Measurements from ENCODE around the gene ZNF213. TPM values are rescaled to one million over a fixed set of nuclear protein-coding genes. Genes with fewer than 3 reads are reported as not detected.

The ZNF213 gene
- total RNA-seq, 2 experiments from 2014 or later: 1.6 to 2.2 TPM

- peaks cover 64% of the 10 kb centered on the region for H3K4me1 Mint-ChIP-seq (ENCODE audit: low read depth)
Observed at GRCh38 chr16:3186946-3187690, 52.3 kb downstream of the ZNF213 start.

GRCh38 chr16:3187798-3188674 is 53.2 kb downstream of the ZNF213 start, which contains the start of gene OR1F1:
Gene OR1F1, plus strand, starts transcription at chr16:3188204.
- peaks cover 5% of the 10 kb centered on the region for H3K36me3 Mint-ChIP-seq (ENCODE audit: low read depth)
- intact Hi-C loops (cut with DNase I, micrococcal nuclease): loop anchor here (5.0 to 10.0 kb wide), 4 partner anchors 36 to 77 kb away; no protein-coding TSS in a partner anchor
- TF ChIP-seq CTCF (IDR thresholded peaks at IDR 0.05): no peak
- Histone ChIP-seq H3K27me3 (ENCODE audit: control insufficient read depth in 1 of 2, insufficient read depth in 2 of 2, low read length in 2 of 2) (peaks cover 68 to 79% of the 10 kb centered on the region in 2 experiments), H3K9me3 (ENCODE audit: control insufficient read depth in 1 of 2, insufficient read depth in 1 of 2, low read length in 2 of 2) (peaks cover 5 to 65% of the 10 kb centered on the region in 2 experiments), H3K4me1 (ENCODE audit: insufficient read depth, low read length) (peaks cover 59% of the 10 kb centered on the region), H3K36me3 (ENCODE audit: insufficient read depth, low read length) (no peaks in the 10 kb centered on the region), H3K27ac (ENCODE audit: low read depth in 1 of 2, low read length in 2 of 2) (no peak within 1 kb of the TSS), H3K4me3 (ENCODE audit: low read length) (peak within 1 kb of the TSS; percentile 33)
- ChIA-PET POLR2A (interaction anchor here (0.7 to 3.1 kb wide), 10 partner anchors 14 to 213 kb away, joined by 3 to 13 read pairs (median 4); partner anchors contain the start of genes ZNF174 and ZNF200), CTCF (no interaction called here)
- peaks cover 88% of the 10 kb centered on the region for H3K27me3 Mint-ChIP-seq
- ATAC-seq (ENCODE audit: poor library complexity) (peak; percentile 32), DNase-seq (peak in 9 of 14 experiments; percentile 19 to 84 (median 39))
- peak within 1 kb of the TSS; percentile 82 for H3K4me3 Mint-ChIP-seq
- H3K27ac Mint-ChIP-seq: peak within 1 kb of the TSS; percentile 80
- H3K4me1 Mint-ChIP-seq (ENCODE audit: low read depth): peaks cover 55% of the 10 kb centered on the region
- H3K9me3 Mint-ChIP-seq: peaks cover 7% of the 10 kb centered on the region

More at GRCh38 chr16:3186946-3187690, 52.3 kb downstream of the ZNF213 start:
- peak overlapping the region; percentile 82 for H3K4me3 Mint-ChIP-seq
- ATAC-seq (ENCODE audit: poor library complexity): no peak
- peaks cover 92% of the 10 kb centered on the region for H3K27me3 Mint-ChIP-seq
- H3K27ac Mint-ChIP-seq: peak overlapping the region; percentile 80
- no peak overlapping the region for H3K4me3 ChIP-seq (ENCODE audit: low read length)
- POLR2A ChIA-PET: interaction anchor here (0.7 to 3.1 kb wide), 6 partner anchors 15 to 76 kb away, joined by 3 to 13 read pairs (median 4); partner anchors contain the start of gene ZNF200
- H3K27ac ChIP-seq (ENCODE audit: low read depth in 1 of 2, low read length in 2 of 2): no peak overlapping the region
- intact Hi-C loops (cut with DNase I, micrococcal nuclease): loop anchor here (5.0 to 10.0 kb wide), 4 partner anchors 35 to 78 kb away; no protein-coding TSS in a partner anchor
- DNase-seq: no peak
- no peak for TF ChIP-seq CTCF (IDR thresholded peaks at IDR 0.05)
- H3K36me3 Mint-ChIP-seq (ENCODE audit: low read depth): peaks cover 5% of the 10 kb centered on the region
- peaks cover 5 to 63% of the 10 kb centered on the region in 2 experiments for H3K9me3 ChIP-seq (ENCODE audit: control insufficient read depth in 1 of 2, insufficient read depth in 1 of 2, low read length in 2 of 2)
- H3K27me3 ChIP-seq (ENCODE audit: control insufficient read depth in 1 of 2, insufficient read depth in 2 of 2, low read length in 2 of 2): peaks cover 68 to 79% of the 10 kb centered on the region in 2 experiments
- CTCF ChIA-PET: no interaction called here
- no peaks in the 10 kb centered on the region for H3K36me3 ChIP-seq (ENCODE audit: insufficient read depth, low read length)
- H3K4me1 ChIP-seq (ENCODE audit: insufficient read depth, low read length): peaks cover 68% of the 10 kb centered on the region
- peaks cover 7% of the 10 kb centered on the region for H3K9me3 Mint-ChIP-seq

- intact Hi-C loops (cut with DNase I, micrococcal nuclease): loop anchor here (5.0 to 10.0 kb wide), 4 partner anchors 36 to 76 kb away; no protein-coding TSS in a partner anchor
- H3K27ac Mint-ChIP-seq: no peak overlapping the region
- H3K36me3 Mint-ChIP-seq (ENCODE audit: low read depth): peaks cover 5% of the 10 kb centered on the region
- Histone ChIP-seq H3K4me3 (ENCODE audit: low read length) (peak overlapping the region; percentile 33), H3K36me3 (ENCODE audit: insufficient read depth, low read length) (no peaks in the 10 kb centered on the region), H3K27me3 (ENCODE audit: control insufficient read depth in 1 of 2, insufficient read depth in 2 of 2, low read length in 2 of 2) (peaks cover 68 to 79% of the 10 kb centered on the region in 2 experiments), H3K4me1 (ENCODE audit: insufficient read depth, low read length) (peaks cover 57% of the 10 kb centered on the region), H3K9me3 (ENCODE audit: control insufficient read depth in 1 of 2, insufficient read depth in 1 of 2, low read length in 2 of 2) (peaks cover 5 to 65% of the 10 kb centered on the region in 2 experiments), H3K27ac (ENCODE audit: low read depth in 1 of 2, low read length in 2 of 2) (no peak overlapping the region)
- H3K4me1 Mint-ChIP-seq (ENCODE audit: low read depth): peaks cover 50% of the 10 kb centered on the region
- ATAC-seq (ENCODE audit: poor library complexity): no peak
- peaks cover 7% of the 10 kb centered on the region for H3K9me3 Mint-ChIP-seq
- ChIA-PET CTCF (interaction anchor here (1.1 kb wide), 1 partner anchor 23 kb away, joined by 3 read pairs; no protein-coding TSS in a partner anchor), POLR2A (interaction anchor here (0.6 to 3.1 kb wide), 9 partner anchors 14 to 213 kb away, joined by 3 to 13 read pairs (median 5); partner anchors contain the start of genes ZNF174, ZNF200 and ZNF263)
- peak overlapping the region; percentile 81 for H3K4me3 Mint-ChIP-seq
- peaks cover 88% of the 10 kb centered on the region for H3K27me3 Mint-ChIP-seq
- no peak for TF ChIP-seq CTCF (IDR thresholded peaks at IDR 0.05)
- no peak for DNase-seq
Observed at GRCh38 chr16:3188675-3188924, 53.8 kb downstream of the ZNF213 start.
